Measurements from ENCODE around the gene GPR39.

The GPR39 gene

DNA sequence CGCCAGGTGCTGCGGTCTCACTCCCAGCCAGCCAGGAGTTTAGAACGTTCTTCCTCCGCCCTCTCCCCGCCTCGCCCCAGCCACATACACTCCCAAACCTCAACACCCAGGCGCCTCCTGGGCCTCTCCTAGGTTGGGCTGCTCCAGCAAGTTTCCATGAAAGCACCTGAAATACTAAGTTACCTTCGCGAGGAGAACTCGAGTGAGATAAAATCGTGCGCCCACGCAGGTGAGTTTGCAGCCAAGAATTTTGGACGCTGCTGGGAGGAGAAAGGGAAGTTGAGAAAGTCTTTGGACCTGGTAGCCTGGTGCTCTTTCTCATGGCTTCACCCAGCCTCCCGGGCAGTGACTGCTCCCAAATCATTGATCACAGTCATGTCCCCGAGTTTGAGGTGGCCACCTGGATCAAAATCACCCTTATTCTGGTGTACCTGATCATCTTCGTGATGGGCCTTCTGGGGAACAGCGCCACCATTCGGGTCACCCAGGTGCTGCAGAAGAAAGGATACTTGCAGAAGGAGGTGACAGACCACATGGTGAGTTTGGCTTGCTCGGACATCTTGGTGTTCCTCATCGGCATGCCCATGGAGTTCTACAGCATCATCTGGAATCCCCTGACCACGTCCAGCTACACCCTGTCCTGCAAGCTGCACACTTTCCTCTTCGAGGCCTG, at the start of gene GPR39:
TSS of gene GPR39 (plus strand) at position 83 of the 673 bp plus-strand sequence.
- Histone ChIP-seq H3K9me3 (ENCODE audit: control insufficient read depth in 2 of 2, low read length in 2 of 2) (no peaks in the 10 kb centered on the region), H3K9ac (ENCODE audit: low read length in 2 of 2) (peak within 1 kb of the TSS in 1 of 2 donors; percentile 36), H3K4me3 (ENCODE audit: low read length in 2 of 2) (peak within 1 kb of the TSS; percentile 67 to 81), H3K4me1 (ENCODE audit: control insufficient read depth, insufficient read depth, low read length) (peaks cover 16% of the 10 kb centered on the region), H3K36me3 (ENCODE audit: control insufficient read depth in 2 of 2, insufficient read depth in 2 of 2, low read length in 2 of 2) (no peaks in the 10 kb centered on the region), H3K27ac (ENCODE audit: low read length) (no peak within 1 kb of the TSS), H3K27me3 (ENCODE audit: control insufficient read depth in 1 of 2, insufficient read depth in 2 of 2, low read length in 2 of 2) (peaks cover 2 to 3% of the 10 kb centered on the region in 2 donors)

DNA sequence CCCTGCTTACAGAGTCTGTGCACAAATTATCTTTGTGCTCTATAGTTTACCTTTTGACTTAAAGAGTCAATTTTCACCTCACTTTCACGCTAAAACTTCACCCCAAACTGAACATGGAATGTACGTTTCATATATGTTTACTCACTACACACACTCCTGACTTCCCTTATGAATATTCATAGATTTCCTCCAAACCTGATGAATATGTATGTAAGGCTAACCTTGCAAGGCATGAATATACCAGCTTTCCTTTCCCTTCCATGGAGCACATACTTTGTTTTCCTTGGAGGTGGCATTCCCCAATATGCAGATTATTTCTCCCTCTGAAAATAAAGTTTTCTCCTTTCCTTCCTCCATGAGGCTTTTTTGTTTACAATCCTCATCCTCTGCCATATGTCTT, 48.4 kb upstream of the GPR39 start:
- no peaks in the 10 kb centered on the region for H3K4me1 ChIP-seq (ENCODE audit: control insufficient read depth, insufficient read depth, low read length)
- peaks cover 0 to 3% of the 10 kb centered on the region in 2 donors for H3K9me3 ChIP-seq (ENCODE audit: control insufficient read depth in 2 of 2, low read length in 2 of 2)
- H3K27me3 ChIP-seq (ENCODE audit: control insufficient read depth in 1 of 2, insufficient read depth in 2 of 2, low read length in 2 of 2) = no peaks in the 10 kb centered on the region
- H3K9ac ChIP-seq (ENCODE audit: low read length in 2 of 2) = no peak overlapping the region
- no peak overlapping the region for H3K27ac ChIP-seq (ENCODE audit: low read length)
- no peak overlapping the region for H3K4me3 ChIP-seq (ENCODE audit: low read length in 2 of 2)
- H3K36me3 ChIP-seq (ENCODE audit: control insufficient read depth in 2 of 2, insufficient read depth in 2 of 2, low read length in 2 of 2) = no peaks in the 10 kb centered on the region

DNA sequence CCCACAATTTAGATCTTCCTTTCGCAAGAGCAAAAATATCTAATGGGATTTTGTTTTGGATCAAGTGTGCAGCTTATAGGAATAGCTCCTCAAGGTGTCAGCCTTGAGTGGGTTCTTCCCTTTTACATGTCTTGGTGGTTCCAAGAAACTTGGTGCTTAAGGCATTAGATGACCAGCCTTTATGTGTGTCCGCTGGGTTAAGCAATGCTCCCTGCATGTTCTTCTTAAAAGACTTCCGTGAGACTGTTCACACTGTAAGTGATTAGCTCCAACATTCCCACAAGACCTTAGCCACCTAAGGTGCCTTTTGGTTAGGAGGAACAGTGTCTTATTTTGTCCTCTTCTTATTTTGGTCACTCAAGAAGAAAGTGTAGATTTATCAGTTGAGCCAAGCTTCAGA, 44.3 kb upstream of the GPR39 start:
- Histone ChIP-seq H3K4me3 (ENCODE audit: low read length in 2 of 2) (no peak overlapping the region), H3K27ac (ENCODE audit: low read length) (no peak overlapping the region), H3K27me3 (ENCODE audit: control insufficient read depth in 1 of 2, insufficient read depth in 2 of 2, low read length in 2 of 2) (no peaks in the 10 kb centered on the region), H3K4me1 (ENCODE audit: control insufficient read depth, insufficient read depth, low read length) (no peaks in the 10 kb centered on the region), H3K9me3 (ENCODE audit: control insufficient read depth in 2 of 2, low read length in 2 of 2) (no peaks in the 10 kb centered on the region), H3K9ac (ENCODE audit: low read length in 2 of 2) (no peak overlapping the region), H3K36me3 (ENCODE audit: control insufficient read depth in 2 of 2, insufficient read depth in 2 of 2, low read length in 2 of 2) (no peaks in the 10 kb centered on the region)

DNA sequence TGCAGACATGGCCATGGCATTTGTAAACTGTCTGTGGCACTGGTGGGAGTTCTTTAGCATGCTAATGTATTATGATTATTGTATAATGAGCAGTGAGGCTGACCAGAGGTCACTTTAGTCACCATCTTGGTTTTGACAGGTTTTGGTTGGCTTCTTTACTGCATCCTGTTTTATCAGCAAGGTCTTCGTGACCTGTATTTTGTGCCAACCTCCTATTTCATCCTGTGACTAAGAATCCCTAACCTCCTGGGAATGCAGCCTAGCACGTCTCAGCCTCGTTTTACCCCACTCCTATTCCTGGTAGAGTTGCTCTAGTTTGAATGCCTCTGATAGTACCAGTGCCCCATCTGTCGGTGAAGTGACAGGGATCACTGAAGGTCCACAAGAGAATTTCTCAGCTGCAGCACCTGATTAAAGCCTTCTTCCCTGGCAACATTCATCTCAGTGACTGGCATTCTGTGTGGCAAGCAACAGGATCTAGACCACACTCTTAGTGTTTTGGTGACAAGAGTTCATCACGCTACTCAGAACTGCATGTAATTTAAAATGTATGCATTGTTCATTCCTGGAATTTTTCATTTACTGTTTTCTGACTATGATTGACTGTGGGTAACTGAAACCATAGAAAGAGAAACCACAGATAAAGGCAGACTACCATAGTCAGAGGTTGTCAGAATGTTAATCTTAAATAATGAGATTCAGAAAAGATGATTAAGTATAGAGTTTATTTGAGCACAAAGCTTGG, 43.0 kb upstream of the GPR39 start:
- Histone ChIP-seq H3K9ac (ENCODE audit: low read length in 2 of 2) (no peak overlapping the region), H3K9me3 (ENCODE audit: control insufficient read depth in 2 of 2, low read length in 2 of 2) (no peaks in the 10 kb centered on the region), H3K4me1 (ENCODE audit: control insufficient read depth, insufficient read depth, low read length) (no peaks in the 10 kb centered on the region), H3K27ac (ENCODE audit: low read length) (no peak overlapping the region), H3K27me3 (ENCODE audit: control insufficient read depth in 1 of 2, insufficient read depth in 2 of 2, low read length in 2 of 2) (no peaks in the 10 kb centered on the region), H3K36me3 (ENCODE audit: control insufficient read depth in 2 of 2, insufficient read depth in 2 of 2, low read length in 2 of 2) (no peaks in the 10 kb centered on the region), H3K4me3 (ENCODE audit: low read length in 2 of 2) (no peak overlapping the region)

DNA sequence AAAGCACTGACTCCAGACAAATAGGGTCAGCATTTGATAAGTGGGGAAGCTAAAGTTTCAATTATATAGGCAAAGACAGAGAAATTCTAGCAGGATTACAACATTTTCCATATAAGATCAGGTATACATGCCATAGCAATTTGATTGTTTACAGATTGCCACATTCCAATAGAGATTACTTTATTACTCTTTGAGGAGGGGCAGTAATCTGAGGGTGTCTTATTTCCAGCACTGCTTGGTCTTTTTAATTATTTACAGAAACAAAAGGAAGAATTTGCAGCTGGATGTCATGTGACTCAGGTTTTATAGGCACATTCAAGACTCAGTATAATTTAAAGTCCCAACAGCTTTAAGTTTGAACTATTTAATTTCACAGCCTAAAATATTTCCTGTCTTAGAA, 42.5 kb upstream of the GPR39 start:
- Histone ChIP-seq H3K27me3 (ENCODE audit: control insufficient read depth in 1 of 2, insufficient read depth in 2 of 2, low read length in 2 of 2) (no peaks in the 10 kb centered on the region), H3K9me3 (ENCODE audit: control insufficient read depth in 2 of 2, low read length in 2 of 2) (no peaks in the 10 kb centered on the region), H3K36me3 (ENCODE audit: control insufficient read depth in 2 of 2, insufficient read depth in 2 of 2, low read length in 2 of 2) (no peaks in the 10 kb centered on the region), H3K27ac (ENCODE audit: low read length) (no peak overlapping the region), H3K4me1 (ENCODE audit: control insufficient read depth, insufficient read depth, low read length) (no peaks in the 10 kb centered on the region), H3K4me3 (ENCODE audit: low read length in 2 of 2) (no peak overlapping the region), H3K9ac (ENCODE audit: low read length in 2 of 2) (no peak overlapping the region)

DNA sequence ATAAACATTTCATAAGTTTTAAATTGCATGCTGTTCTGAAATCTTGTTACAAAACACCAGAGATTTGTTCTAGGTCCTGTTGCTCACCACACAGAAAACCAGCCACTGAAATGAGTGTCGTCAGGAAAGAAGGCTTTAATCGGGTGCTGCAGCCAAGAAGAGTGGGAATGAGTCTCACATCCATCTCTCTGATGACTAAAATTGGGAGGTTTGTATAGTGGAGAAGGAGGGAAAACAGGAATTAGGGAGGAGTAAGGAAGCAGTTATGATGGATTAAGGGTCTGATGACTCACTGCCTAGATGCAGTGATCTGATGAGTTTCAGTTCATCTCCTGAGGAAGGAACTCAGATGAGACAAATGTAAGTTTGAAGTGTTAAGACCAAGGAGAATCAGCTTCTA, 42.1 kb upstream of the GPR39 start:
- no peak overlapping the region for H3K4me3 ChIP-seq (ENCODE audit: low read length in 2 of 2)
- H3K4me1 ChIP-seq (ENCODE audit: control insufficient read depth, insufficient read depth, low read length) = no peaks in the 10 kb centered on the region
- H3K9me3 ChIP-seq (ENCODE audit: control insufficient read depth in 2 of 2, low read length in 2 of 2) = no peaks in the 10 kb centered on the region
- no peaks in the 10 kb centered on the region for H3K27me3 ChIP-seq (ENCODE audit: control insufficient read depth in 1 of 2, insufficient read depth in 2 of 2, low read length in 2 of 2)
- H3K27ac ChIP-seq (ENCODE audit: low read length) = no peak overlapping the region
- no peak overlapping the region for H3K9ac ChIP-seq (ENCODE audit: low read length in 2 of 2)
- no peaks in the 10 kb centered on the region for H3K36me3 ChIP-seq (ENCODE audit: control insufficient read depth in 2 of 2, insufficient read depth in 2 of 2, low read length in 2 of 2)

DNA sequence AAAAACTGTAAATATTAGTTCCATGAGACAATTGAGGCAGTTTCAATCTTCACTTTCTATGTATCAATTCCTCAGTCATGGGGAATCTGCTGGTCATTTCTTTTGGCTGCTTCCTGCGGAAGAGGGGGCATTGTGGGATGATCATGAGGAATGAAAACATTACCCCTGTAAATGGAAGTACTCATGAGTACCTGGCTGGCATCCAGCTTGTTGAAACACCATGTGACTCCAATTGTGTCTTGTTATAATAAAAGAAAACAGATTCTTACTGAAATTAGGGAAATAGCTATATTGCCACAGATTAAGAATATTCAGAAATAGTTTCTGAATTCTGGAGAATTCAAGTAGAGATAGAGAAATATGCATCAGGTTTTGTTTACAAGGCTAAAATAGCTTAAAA, 41.6 kb upstream of the GPR39 start:
- Histone ChIP-seq H3K27me3 (ENCODE audit: control insufficient read depth in 1 of 2, insufficient read depth in 2 of 2, low read length in 2 of 2) (no peaks in the 10 kb centered on the region), H3K4me3 (ENCODE audit: low read length in 2 of 2) (no peak overlapping the region), H3K9me3 (ENCODE audit: control insufficient read depth in 2 of 2, low read length in 2 of 2) (no peaks in the 10 kb centered on the region)

DNA sequence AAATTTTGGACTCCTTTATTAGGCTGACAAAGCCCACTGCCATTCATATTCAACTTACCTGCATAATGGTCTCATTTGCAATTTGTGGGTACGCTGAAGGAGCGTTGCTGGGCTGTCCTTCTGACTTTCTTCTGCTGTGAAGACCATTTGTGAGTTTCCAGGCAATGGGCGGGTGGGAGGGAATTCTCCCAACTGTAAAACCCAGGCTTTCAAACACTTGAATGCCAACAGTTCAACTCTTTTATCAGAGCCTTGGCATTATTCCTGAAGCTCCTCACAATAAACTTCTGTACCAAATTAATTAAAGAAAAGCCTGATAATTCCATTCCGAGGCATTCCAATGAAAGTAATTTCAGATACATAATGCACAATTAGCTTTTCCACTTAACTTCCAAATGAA, 35.2 kb upstream of the GPR39 start:
- no peak overlapping the region for H3K27ac ChIP-seq (ENCODE audit: low read length)
- no peak overlapping the region for H3K9ac ChIP-seq (ENCODE audit: low read length in 2 of 2)
- H3K27me3 ChIP-seq (ENCODE audit: control insufficient read depth in 1 of 2, insufficient read depth in 2 of 2, low read length in 2 of 2) = no peaks in the 10 kb centered on the region
- no peak overlapping the region for H3K4me3 ChIP-seq (ENCODE audit: low read length in 2 of 2)
- H3K36me3 ChIP-seq (ENCODE audit: control insufficient read depth in 2 of 2, insufficient read depth in 2 of 2, low read length in 2 of 2) = no peaks in the 10 kb centered on the region
- no peaks in the 10 kb centered on the region for H3K4me1 ChIP-seq (ENCODE audit: control insufficient read depth, insufficient read depth, low read length)
- H3K9me3 ChIP-seq (ENCODE audit: control insufficient read depth in 2 of 2, low read length in 2 of 2) = no peaks in the 10 kb centered on the region

More for the DNA sequence above, 41.6 kb upstream of the GPR39 start:
- H3K36me3 ChIP-seq (ENCODE audit: control insufficient read depth in 2 of 2, insufficient read depth in 2 of 2, low read length in 2 of 2) = no peaks in the 10 kb centered on the region
- no peaks in the 10 kb centered on the region for H3K4me1 ChIP-seq (ENCODE audit: control insufficient read depth, insufficient read depth, low read length)
- no peak overlapping the region for H3K27ac ChIP-seq (ENCODE audit: low read length)
- no peak overlapping the region for H3K9ac ChIP-seq (ENCODE audit: low read length in 2 of 2)

DNA sequence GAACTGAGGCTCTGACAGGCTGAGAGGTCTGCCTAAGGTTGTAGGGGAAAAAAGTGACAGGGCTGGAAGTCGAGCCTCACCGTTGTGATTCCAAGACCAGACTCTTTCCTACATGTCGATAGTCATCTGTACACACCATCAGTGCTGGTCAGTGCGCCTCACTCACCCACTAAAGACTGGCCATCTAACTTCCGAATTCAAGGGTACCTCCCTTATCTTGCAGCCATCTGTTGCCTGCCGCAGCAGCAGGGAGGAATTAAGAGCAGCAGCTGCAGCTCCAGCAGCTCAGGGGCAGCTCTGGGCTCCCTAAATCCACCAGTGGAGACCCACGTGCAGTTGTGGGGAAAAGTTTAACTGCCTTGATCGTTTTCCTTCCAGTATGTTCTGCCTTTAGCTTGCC, 32.6 kb upstream of the GPR39 start:
- Histone ChIP-seq H3K4me1 (ENCODE audit: control insufficient read depth, insufficient read depth, low read length) (no peaks in the 10 kb centered on the region), H3K36me3 (ENCODE audit: control insufficient read depth in 2 of 2, insufficient read depth in 2 of 2, low read length in 2 of 2) (no peaks in the 10 kb centered on the region), H3K4me3 (ENCODE audit: low read length in 2 of 2) (no peak overlapping the region), H3K9ac (ENCODE audit: low read length in 2 of 2) (no peak overlapping the region), H3K9me3 (ENCODE audit: control insufficient read depth in 2 of 2, low read length in 2 of 2) (peaks cover 0 to 2% of the 10 kb centered on the region in 2 donors), H3K27me3 (ENCODE audit: control insufficient read depth in 1 of 2, insufficient read depth in 2 of 2, low read length in 2 of 2) (peaks cover 0 to 3% of the 10 kb centered on the region in 2 donors), H3K27ac (ENCODE audit: low read length) (no peak overlapping the region)

DNA sequence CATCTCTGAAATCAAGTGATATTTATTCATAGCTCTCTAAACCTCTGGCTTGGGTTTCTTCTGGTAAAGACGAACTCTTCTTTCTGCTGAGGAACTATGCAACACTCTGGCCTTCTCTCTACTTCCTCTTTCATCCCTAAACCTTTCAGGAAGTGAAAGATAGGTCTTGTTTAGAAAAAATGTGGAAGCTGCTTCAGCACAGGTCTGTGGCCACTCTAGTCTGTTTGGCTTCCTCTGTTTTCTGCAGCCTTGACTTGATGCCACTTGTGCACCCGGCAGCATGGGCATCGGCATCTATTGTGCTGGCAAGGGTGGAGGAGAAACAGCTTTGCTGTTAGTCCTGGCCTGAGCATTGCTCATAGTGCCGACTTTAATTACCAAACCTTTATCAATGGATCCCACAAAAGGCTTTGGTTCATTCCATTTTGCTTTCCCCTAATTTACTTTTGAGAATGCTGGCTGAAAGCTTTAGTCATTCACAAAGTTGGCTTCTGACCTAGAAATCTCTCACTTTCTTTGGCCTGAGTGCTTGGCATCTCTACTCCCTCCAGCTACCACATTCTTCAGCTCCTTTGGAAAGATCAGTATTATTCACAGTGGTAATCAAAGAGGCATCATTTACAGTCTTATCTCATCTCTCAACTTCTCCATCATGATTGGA, 32.0 kb upstream of the GPR39 start:
- Histone ChIP-seq H3K9ac (ENCODE audit: low read length in 2 of 2) (no peak overlapping the region), H3K27ac (ENCODE audit: low read length) (no peak overlapping the region), H3K9me3 (ENCODE audit: control insufficient read depth in 2 of 2, low read length in 2 of 2) (peaks cover 0 to 2% of the 10 kb centered on the region in 2 donors), H3K4me3 (ENCODE audit: low read length in 2 of 2) (no peak overlapping the region), H3K27me3 (ENCODE audit: control insufficient read depth in 1 of 2, insufficient read depth in 2 of 2, low read length in 2 of 2) (peaks cover 0 to 3% of the 10 kb centered on the region in 2 donors), H3K4me1 (ENCODE audit: control insufficient read depth, insufficient read depth, low read length) (no peaks in the 10 kb centered on the region), H3K36me3 (ENCODE audit: control insufficient read depth in 2 of 2, insufficient read depth in 2 of 2, low read length in 2 of 2) (no peaks in the 10 kb centered on the region)
